ENCODE data around the gene CLIC3. TPM values are rescaled to one million over a fixed set of nuclear protein-coding genes. Genes with fewer than 3 reads are reported as not detected.

The CLIC3 gene
- total RNA-seq, 1 donor from 2014 or later = not detected

DNA sequence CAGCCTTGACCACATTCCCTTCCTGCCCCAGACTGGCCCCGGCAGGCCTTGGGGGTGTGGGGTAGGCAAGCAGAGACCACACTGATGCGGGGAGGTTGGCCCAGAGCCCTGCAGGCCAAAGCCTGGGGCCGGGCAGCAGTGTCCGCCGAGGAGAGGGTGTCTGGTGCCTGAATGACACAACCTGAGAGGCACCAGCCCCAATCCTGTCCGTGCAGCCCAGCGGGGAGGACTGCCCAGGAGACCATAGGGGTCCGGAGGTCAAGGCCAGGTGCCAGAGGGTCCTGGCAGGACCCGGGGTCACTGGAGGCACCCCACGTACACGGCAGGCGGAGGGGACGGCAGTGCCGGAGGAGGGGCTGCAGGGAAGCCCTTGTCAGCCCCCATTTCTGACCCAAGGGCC lies 24.6 kb downstream of the CLIC3 start:
- Mint-ChIP-seq H3K4me1 (ENCODE audit: unreplicated experiment) (no peaks in the 10 kb centered on the region), H3K27me3 (ENCODE audit: unreplicated experiment) (no peaks in the 10 kb centered on the region), H3K36me3 (ENCODE audit: low read depth, unreplicated experiment) (no peaks in the 10 kb centered on the region), H3K4me3 (ENCODE audit: unreplicated experiment) (no peak overlapping the region), H3K27ac (ENCODE audit: unreplicated experiment) (no peak overlapping the region), H3K9me3 (ENCODE audit: unreplicated experiment) (no peaks in the 10 kb centered on the region)
- no peak for DNase-seq (ENCODE audit: low spot score)
- TF ChIP-seq, protein P1, sequence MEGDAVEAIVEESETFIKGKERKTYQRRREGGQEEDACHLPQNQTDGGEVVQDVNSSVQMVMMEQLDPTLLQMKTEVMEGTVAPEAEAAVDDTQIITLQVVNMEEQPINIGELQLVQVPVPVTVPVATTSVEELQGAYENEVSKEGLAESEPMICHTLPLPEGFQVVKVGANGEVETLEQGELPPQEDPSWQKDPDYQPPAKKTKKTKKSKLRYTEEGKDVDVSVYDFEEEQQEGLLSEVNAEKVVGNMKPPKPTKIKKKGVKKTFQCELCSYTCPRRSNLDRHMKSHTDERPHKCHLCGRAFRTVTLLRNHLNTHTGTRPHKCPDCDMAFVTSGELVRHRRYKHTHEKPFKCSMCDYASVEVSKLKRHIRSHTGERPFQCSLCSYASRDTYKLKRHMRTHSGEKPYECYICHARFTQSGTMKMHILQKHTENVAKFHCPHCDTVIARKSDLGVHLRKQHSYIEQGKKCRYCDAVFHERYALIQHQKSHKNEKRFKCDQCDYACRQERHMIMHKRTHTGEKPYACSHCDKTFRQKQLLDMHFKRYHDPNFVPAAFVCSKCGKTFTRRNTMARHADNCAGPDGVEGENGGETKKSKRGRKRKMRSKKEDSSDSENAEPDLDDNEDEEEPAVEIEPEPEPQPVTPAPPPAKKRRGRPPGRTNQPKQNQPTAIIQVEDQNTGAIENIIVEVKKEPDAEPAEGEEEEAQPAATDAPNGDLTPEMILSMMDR (IDR thresholded peaks at IDR 0.05; ENCODE audit: unreplicated experiment) = no peak

DNA sequence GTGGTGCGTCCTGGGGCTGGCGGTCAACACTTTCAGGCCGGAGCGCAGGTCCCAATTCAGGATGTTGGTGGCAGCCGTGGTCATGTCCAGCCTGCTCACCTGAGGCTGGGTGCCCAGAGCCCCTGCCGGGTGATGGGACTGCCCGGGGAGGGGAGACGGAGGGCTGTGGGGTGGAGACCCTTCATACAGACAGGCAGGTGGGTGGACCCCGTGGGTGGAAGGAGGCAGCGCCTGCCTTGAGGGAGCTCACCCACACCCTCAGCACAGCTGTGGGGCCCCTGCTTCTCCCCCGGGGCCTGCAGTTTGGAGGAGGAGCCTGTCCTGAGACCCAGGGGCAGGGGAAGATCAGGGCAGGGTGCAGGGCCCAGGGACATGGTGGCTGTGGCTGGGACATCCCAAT lies 26.0 kb downstream of the CLIC3 start:
- no peaks in the 10 kb centered on the region for H3K36me3 Mint-ChIP-seq (ENCODE audit: low read depth, unreplicated experiment)
- H3K4me1 Mint-ChIP-seq (ENCODE audit: unreplicated experiment) = no peaks in the 10 kb centered on the region
- H3K9me3 Mint-ChIP-seq (ENCODE audit: unreplicated experiment) = no peaks in the 10 kb centered on the region
- no peak for DNase-seq (ENCODE audit: low spot score)
- H3K4me3 Mint-ChIP-seq (ENCODE audit: unreplicated experiment) = no peak overlapping the region
- H3K27me3 Mint-ChIP-seq (ENCODE audit: unreplicated experiment) = peaks cover 5% of the 10 kb centered on the region
- H3K27ac Mint-ChIP-seq (ENCODE audit: unreplicated experiment) = no peak overlapping the region
- TF ChIP-seq, protein P1 (IDR thresholded peaks at IDR 0.05; ENCODE audit: unreplicated experiment) = no peak

DNA sequence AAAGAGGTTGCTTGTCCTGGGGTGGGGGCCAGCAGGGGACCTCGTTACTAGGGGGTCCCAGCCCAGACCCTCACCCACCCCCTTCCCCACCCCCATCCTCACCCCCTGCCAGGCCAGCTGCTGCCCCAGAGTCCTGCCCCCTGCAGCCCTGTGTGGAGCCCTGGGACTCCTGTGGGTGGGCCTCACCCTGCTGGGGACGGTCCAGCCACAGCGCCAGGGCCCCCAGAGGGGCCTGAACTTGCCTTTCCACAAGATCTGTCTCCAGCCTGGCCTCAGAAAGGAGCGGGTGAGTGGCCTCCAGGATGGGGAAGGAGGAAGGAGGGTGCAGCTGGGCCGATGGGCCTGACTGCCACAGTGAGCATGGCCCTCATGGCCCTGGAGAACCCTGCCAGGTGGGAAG lies 26.6 kb downstream of the CLIC3 start:
- no peak for DNase-seq (ENCODE audit: low spot score)
- peaks cover 6% of the 10 kb centered on the region for H3K27me3 Mint-ChIP-seq (ENCODE audit: unreplicated experiment)
- H3K27ac Mint-ChIP-seq (ENCODE audit: unreplicated experiment) = no peak overlapping the region
- TF ChIP-seq, protein P1 (IDR thresholded peaks at IDR 0.05; ENCODE audit: unreplicated experiment) = no peak
- no peaks in the 10 kb centered on the region for H3K9me3 Mint-ChIP-seq (ENCODE audit: unreplicated experiment)
- no peaks in the 10 kb centered on the region for H3K36me3 Mint-ChIP-seq (ENCODE audit: low read depth, unreplicated experiment)
- H3K4me1 Mint-ChIP-seq (ENCODE audit: unreplicated experiment) = no peaks in the 10 kb centered on the region
- no peak overlapping the region for H3K4me3 Mint-ChIP-seq (ENCODE audit: unreplicated experiment)

DNA sequence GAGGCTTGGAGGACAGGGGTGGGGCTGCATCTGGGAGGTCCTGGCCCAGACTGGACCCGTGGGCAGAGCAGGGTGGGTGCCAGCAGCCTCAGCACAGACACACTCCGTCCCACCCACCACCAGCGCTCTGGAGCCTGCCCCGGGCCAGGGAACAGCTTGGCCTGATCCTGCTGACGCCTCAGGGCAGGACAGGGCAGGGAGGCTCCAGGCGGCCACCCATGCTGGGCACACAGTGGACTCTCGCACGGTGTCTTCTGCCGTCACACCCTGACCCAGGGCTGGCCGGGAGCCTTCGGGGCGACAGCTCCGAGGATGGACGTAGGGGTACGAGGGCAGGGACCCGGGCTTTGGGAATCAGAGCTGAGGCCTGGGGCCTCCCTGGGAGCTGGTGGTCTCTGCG lies 27.2 kb downstream of the CLIC3 start:
- TF ChIP-seq, protein P1 (IDR thresholded peaks at IDR 0.05; ENCODE audit: unreplicated experiment) = no peak
- Mint-ChIP-seq H3K9me3 (ENCODE audit: unreplicated experiment) (no peaks in the 10 kb centered on the region), H3K4me3 (ENCODE audit: unreplicated experiment) (no peak overlapping the region), H3K27me3 (ENCODE audit: unreplicated experiment) (peaks cover 6% of the 10 kb centered on the region), H3K27ac (ENCODE audit: unreplicated experiment) (no peak overlapping the region), H3K4me1 (ENCODE audit: unreplicated experiment) (no peaks in the 10 kb centered on the region), H3K36me3 (ENCODE audit: low read depth, unreplicated experiment) (no peaks in the 10 kb centered on the region)
- DNase-seq (ENCODE audit: low spot score) = no peak

DNA sequence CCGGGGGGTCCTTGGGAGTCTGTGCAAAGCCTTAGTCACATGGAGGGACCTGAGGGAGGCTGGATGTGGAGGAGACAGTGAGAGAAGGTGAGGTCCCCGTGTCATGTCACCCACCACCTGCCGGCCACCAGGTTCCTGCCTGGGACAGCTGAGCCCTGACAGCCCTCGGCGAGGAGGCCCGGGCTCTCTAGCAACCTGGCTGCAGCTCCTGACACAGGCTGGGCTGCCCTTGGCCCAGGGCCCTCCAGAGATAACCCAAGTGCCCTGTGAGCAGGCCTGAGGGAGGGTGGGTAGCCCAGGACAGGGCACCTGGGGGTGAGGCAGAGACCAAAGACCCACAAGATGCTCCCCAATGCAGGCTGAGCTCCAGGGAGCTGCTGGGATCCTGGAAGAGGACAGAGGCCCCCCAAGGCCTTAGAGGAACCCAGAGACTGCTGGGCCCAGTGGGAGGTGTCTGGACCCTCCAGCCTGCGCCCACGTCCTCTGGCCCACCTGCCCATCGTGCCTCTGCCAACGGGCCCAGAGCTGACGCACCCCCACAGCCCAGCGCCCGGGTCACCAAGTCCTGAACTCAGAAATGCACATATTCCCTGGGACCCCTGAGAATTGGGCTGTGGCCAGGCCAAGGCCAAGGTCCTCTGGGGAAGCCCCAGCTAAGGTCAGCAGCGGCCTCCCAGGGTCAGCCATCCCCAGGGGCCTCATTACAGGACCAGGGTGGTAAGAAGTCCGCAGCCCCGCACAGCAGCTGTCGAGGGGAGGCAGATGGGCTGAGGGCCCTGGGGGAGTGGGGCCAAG lies 27.8 kb downstream of the CLIC3 start:
- H3K4me3 Mint-ChIP-seq (ENCODE audit: unreplicated experiment) = no peak overlapping the region
- H3K36me3 Mint-ChIP-seq (ENCODE audit: low read depth, unreplicated experiment) = no peaks in the 10 kb centered on the region
- peaks cover 6% of the 10 kb centered on the region for H3K27me3 Mint-ChIP-seq (ENCODE audit: unreplicated experiment)
- TF ChIP-seq, protein P1 (IDR thresholded peaks at IDR 0.05; ENCODE audit: unreplicated experiment) = no peak
- H3K9me3 Mint-ChIP-seq (ENCODE audit: unreplicated experiment) = no peaks in the 10 kb centered on the region
- DNase-seq (ENCODE audit: low spot score) = no peak
- no peak overlapping the region for H3K27ac Mint-ChIP-seq (ENCODE audit: unreplicated experiment)
- H3K4me1 Mint-ChIP-seq (ENCODE audit: unreplicated experiment) = no peaks in the 10 kb centered on the region
